Measurements from ENCODE around the gene GRK6.

Gene GRK6

GRCh38 chr5:177427211-177427822, 841 bp downstream of the GRK6 start:
- DNase-seq (ENCODE audit: low spot score), result no peak

DNA sequence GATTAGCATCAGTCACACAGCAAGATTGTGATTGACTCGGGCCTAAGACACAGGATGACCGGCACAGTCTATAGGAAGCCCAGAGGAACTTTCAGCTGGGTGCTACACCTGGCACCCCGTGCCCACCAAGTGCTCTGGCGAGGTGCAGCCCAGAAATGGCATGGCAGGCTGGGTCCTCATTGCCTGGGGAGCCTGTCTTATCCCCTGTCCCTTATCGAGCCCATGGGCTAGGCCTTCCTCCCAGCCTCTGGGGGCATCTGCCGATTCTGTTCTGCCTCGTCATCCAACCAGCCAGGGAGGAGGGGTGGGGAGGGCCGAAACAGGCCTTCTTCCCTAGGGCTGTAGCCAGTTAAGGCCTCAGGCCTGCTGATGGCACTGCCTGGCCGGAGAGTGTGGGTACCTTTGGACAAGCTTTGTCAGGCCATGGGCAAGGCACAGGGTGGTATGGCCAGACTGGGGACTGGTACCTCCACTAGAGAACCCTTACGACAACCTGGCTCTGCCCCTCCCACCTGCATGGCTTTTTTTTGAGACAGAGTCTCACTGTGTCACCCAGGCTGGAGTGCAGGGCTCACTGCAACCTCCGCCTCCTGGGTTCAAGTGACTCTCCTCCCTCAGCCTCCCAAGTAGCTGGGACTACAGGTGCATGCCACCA, 1.6 kb downstream of the GRK6 start:
- no peak for DNase-seq (ENCODE audit: low spot score)

- DNase-seq (ENCODE audit: low spot score), result no peak
These were observed 2.2 kb downstream of the GRK6 start for GRCh38 chr5:177428574-177429217.

DNA sequence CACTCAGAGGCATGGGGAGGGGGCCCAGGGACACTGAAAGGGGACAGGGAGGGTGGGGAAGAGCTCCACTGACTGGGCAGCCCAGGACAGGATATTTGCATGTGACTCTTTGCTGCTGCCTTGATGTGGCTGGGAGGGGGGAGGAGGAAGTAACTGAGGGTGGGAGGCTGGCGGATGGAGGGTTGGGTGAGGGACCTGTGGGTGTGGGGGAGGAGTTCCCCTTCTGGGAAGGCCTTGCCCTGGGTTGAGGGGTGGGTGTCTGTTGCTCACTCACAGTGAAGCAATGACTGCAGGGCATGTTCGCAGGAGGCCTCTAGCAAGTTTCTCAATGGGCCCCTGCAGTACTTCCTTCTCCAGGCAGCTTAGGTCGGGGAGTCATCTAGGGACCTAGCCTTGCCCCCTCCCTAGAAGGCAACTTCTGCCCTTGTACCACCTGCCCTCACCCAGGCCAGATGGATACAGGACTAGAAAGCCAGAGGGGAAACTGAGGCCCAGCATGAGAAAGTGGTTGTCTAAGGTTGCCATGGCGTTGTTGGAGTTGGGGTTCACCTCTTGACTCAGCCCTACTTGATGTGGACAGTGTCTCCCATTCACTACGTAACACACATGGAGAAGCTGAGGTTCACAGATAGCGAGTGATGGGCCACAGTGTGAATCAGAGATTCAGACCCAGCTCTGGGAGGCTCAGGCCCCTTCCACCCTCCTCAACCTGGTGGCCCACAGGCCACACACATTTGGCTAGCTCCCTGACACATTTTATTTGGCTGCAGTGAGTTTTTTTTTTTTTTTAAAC, 3.0 kb downstream of the GRK6 start:
- DNase-seq (ENCODE audit: low spot score), result no peak

- no peak for DNase-seq (ENCODE audit: low spot score)
These were observed 3.9 kb downstream of the GRK6 start for GRCh38 chr5:177430140-177430951.

- DNase-seq (ENCODE audit: low spot score), result no peak
These were observed 4.5 kb downstream of the GRK6 start for GRCh38 chr5:177430972-177431316.

DNA sequence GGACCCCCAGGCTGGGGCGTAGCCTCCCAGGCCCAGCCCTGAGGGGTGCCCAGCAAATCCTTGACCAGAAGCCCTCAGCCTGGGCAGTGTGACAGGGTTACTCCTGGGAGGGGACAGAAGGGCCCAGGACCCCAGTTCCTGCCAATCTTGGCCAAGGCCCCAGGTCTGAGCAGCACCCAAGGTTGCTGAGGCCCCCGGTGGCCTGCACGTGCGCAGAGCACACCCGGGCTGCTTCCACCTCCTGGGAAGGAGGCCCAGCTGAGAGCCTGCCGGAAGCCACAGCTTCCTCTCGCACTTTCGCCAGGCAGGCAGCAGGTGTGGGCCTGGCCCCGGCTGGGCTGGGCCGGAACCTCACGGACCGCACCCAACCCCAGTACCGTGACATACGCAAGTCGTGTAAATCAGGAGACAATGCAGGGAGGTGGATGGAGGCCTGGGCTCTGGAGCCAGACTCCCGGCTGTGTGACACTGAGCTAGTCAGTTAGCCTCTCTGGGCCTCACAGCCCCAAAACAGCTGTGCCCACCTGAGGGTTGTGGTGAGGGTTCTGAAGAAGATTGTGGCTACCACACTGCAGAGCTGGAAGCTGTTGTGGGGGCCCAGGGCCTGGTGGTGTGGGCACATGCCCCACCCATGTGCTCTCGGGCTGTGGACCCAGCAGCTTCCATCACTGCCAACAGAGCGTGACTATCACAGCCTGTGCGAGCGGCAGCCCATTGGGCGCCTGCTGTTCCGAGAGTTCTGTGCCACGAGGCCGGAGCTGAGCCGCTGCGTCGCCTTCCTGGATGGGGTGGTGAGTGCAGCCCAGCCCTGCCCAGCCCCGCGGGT, 5.1 kb downstream of the GRK6 start:
- DNase-seq (ENCODE audit: low spot score), result no peak

DNA sequence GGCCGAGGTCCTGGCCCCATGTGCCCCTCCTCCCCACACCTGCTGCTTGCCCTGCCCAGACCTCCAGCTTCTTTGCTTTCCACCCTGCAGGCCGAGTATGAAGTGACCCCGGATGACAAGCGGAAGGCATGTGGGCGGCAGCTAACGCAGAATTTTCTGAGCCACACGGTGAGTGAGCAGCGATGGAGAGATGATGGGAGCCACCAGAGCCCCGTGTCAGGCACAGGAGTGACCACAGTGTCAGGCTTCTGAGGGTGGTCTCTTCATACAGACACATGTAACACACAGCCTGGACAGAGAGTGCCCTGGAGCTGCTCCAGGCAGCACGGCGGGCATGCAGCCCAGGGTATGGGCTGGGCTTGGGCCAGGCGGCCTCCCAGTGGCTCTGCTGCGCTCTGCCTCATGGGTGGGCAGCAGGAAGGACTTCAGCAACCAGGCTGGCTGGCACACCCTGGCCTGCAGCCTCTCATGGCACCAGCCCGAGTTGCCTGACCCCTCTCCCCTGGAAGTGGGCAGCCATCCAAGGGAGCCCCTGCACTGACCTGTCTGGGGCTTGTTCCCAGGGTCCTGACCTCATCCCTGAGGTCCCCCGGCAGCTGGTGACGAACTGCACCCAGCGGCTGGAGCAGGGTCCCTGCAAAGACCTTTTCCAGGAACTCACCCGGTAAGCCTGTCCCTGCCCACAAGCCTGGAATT, 5.8 kb downstream of the GRK6 start:
- DNase-seq (ENCODE audit: low spot score), result no peak

DNA sequence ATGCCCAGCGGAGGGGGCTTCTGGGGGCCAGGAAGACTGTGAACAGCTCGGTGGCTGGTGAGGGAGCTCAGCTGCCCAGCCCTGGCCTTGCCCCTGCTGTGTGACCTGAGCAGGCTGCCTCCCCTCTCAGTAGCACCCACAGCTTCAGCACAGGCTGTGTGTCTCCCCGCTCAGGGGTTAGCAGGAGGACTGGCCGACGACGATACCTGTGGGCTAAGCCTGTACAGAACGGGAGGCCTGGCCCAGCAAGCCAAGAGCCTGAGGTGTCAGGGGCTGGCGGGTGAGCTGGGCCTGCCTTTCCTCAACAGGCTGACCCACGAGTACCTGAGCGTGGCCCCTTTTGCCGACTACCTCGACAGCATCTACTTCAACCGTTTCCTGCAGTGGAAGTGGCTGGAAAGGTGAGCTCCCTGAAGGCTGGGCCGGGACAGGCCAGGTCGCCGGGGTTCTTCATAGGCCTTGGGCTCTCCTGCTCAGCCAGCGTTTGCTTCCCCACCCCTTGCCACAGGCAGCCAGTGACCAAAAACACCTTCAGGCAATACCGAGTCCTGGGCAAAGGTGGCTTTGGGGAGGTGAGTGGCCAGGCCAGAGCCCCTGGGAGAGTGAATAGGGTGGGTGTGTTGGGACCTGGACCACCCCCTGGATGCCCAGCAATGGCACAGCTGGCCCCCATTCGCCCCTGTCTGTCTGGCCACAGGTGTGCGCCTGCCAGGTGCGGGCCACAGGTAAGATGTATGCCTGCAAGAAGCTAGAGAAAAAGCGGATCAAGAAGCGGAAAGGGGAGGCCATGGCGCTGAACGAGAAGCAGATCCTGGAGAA, 6.6 kb downstream of the GRK6 start:
- DNase-seq (ENCODE audit: low spot score), result no peak

DNA sequence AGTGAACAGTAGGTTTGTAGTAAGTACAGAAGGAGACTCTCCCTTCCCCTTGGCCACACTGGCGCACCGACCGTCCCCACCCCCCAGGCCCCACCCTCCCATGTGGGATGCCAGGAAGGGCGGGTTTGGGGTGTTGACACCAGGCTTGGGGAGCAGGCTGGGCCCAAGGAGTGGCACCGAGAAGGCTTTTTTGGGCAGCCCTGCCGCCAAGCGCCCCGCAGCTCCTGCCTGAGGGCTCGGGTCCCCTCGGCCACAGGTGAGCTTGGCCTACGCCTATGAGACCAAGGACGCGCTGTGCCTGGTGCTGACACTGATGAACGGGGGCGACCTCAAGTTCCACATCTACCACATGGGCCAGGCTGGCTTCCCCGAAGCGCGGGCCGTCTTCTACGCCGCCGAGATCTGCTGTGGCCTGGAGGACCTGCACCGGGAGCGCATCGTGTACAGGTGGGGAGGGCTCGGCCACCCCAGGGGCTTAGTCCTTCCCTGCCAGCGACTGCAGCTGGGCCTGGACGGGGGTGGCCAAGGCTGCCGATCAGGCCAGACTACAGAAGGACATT, 7.3 kb downstream of the GRK6 start:
- no peak for DNase-seq (ENCODE audit: low spot score)

- no peak for DNase-seq (ENCODE audit: low spot score)
These were observed 8.0 kb downstream of the GRK6 start for GRCh38 chr5:177434437-177434836.

DNA sequence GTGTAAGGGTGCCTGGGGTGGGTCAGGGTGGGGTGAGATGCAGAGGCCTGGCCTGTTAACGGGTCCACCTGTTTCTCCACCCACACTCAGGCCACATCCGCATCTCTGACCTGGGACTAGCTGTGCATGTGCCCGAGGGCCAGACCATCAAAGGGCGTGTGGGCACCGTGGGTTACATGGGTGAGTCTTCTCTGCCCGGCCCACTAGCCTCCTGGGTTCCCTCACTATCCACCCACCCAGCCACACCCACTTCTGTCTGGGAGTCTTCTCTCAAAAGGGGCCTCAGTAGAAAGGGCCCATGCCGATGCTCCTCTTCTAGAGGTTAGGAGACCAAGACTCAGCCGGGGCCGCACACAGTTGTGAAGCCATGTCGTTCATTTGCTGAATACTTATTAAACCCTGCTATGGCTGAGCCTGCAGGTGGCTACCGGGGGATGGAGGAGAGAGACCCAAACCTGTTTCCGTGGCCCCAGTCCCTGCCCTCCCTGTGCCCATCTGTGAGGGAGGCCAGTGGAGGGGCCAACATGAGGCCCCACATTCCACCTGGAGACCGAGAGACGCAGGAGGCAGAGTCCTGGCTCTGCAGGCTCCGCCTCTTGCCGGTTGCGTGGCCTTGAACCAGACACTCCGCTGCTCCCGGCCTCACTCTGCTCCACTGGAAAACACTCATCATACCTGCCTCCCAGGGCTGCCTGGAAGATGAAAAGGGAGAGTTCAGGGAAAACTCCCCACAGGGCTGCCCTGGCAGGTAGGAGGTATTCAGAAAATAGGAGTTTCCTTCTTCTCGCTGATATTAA, 8.7 kb downstream of the GRK6 start:
- no peak for DNase-seq (ENCODE audit: low spot score)

DNA sequence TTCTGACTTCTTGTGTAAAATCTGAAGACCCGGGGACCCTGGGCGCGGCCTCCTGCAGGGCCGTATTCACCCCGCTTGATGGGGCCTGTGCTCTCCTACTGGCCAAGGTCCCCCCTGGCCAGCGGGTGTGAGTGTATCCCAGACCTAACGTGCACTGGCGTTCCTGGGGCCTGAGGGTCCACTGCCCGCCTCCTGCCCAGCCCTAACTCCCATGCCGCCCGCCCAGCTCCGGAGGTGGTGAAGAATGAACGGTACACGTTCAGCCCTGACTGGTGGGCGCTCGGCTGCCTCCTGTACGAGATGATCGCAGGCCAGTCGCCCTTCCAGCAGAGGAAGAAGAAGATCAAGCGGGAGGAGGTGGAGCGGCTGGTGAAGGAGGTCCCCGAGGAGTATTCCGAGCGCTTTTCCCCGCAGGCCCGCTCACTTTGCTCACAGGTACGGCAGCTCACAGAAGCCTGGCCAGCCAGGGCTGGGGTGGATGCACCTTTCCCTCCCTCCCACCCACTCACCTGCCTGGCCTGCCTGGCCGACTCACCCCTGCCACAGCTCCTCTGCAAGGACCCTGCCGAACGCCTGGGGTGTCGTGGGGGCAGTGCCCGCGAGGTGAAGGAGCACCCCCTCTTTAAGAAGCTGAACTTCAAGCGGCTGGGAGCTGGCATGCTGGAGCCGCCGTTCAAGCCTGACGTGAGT, 9.5 kb downstream of the GRK6 start:
- no peak for DNase-seq (ENCODE audit: low spot score)

DNA sequence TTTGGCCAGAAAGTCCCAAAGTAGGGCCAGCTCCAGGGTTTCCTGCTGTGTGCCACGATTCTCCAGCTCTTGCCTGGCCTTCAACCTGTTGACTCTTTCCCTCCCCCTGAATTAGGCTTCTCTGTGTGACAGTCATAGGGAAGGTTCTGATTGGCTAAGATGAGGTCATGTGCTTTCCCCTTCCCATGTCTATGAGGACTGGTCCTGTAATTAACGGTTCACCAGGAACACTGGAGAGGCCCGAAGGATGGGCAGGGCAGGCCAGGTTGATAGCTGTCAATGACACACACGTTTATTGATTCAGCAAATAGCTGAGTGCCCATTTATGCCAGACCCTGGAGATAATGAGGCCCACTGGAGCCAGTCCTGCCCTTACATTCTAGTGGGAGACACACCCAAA, 11.1 kb downstream of the GRK6 start:
- no peak for DNase-seq (ENCODE audit: low spot score)

DNA sequence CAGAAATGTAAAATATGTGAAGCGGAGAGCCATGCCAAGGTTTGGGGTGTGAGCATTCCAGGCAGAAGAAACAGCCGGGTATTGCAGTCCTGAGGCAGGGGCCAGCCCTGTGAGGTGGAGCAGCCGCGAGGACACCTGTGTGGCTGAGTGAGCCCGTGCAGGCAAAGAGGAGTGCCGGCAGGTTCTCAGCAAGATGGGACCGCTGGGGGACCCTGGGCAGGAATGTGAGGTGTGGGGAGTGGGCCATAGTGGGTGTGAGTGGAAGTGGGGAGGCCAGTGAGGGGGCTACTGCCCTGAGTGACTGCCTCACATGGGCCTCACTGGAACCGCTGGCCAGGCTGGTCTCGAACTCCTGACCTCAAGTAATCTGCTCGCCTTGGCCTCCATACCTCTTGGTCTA, 12.0 kb downstream of the GRK6 start:
- DNase-seq (ENCODE audit: low spot score), result no peak

DNA sequence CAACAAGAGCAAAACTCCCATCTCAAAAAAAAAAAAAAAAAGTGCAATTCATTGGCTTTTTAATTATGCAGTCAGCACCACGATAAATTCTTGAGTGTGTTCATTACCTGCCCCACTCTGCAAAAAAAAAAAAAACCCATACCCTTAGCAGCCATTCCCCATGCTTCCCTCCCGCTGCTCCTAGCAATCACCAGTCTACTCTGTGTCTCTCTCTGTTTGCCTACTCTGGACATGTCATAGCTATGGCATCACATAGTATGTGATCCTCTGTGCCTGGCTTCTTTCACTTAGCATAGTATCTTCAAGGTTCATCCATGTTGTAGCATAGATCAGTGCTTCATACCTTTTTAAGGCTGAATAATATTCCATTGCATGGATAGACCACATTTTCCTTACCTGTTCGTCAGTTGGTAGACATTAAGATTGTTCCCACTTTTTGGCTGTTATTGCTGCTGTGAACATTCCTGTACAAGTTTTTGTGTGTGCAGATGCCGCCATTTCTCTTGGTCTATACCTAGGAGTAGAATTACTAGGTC, 13.1 kb downstream of the GRK6 start:
- no peak for DNase-seq (ENCODE audit: low spot score)

GRCh38 chr5:177440211-177440989, 13.9 kb downstream of the GRK6 start:
- no peak for DNase-seq (ENCODE audit: low spot score)

All from globus pallidus (tissue), 1 donor.